ENCODE measurements around the gene RHOT2. TPM values are rescaled to one million over a fixed set of nuclear protein-coding genes. Genes with fewer than 3 reads are reported as not detected.

RHOT2 gene
- total and polyA plus RNA-seq, 9 of the 15 experiments (the other 6 are each of a cell fraction or from before 2014, with no cell fraction given) = 5.0 to 373 (median 112) TPM

DNA sequence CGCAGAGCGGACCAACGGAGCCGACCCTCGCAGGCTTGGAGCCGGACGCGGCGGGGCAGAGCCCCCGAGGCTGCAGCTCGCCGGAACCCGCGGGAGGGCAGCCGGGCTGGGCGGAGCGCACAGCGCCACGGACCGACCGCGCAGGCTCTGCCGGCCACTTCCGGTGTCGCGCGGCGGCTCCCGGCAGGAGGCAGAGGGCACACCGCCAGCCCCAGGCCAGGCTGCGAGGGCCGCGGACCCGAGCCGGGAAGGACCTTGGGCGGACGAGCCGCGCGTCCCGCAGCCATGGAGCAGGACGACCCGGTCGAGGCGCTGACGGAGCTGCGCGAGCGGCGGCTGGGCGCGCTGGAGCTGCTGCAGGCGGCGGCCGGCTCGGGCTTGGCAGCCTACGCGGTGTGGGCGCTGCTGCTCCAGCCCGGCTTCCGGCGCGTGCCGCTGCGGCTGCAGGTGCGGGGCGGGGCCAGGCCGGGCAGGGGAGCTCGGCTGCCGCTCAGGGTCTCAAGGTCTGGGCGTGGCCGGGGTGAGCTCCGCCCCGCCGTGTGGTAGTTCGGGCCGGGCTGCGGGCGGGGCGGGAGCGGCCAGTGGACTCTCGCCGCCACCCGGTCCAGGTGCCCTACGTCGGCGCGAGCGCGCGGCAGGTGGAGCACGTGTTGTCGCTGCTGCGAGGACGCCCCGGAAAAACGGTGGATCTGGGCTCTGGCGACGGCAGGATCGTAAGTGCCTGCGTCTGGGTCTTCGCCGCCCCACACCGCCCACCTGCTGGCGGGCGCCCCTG is 53.2 kb downstream of the RHOT2 start, which contains the start of gene ANTKMT (continued):
- TF ChIP-seq NR2C2 (CRISPR knock-in tag; IDR thresholded peaks at IDR 0.05) (peak; percentile 80; the same call in 1 of the 2 replicates), NR2C2 (tag; IDR thresholded peaks at IDR 0.05) (peak; percentile 89), TEAD1 (CRISPR knock-in tag; IDR thresholded peaks at IDR 0.05) (peak in 1 of 2 experiments; percentile 11; a peak in 1 of 4 replicates), ZNF274 (IDR thresholded peaks at IDR 0.05; ENCODE audit: borderline replicate concordance, low read depth, low read length) (no peak), ZNF354B (CRISPR knock-in tag; IDR thresholded peaks at IDR 0.05) (no peak), FOSL1 (tag; conservative IDR thresholded peaks at IDR 0.05) (peak; percentile 38; the same call in 1 of the 2 replicates), SMARCB1 (IDR thresholded peaks at IDR 0.05; ENCODE audit: insufficient read length, low read depth) (no peak), SMARCA5 (IDR thresholded peaks at IDR 0.05) (no peak), HDAC8 (tag; IDR thresholded peaks at IDR 0.05) (0 out of 2 replicates have a peak, but pooled peaks have one; percentile 42), ARNT (IDR thresholded peaks at IDR 0.05) (no peak), C11orf30 (IDR thresholded peaks at IDR 0.05; ENCODE audit: low read depth) (peak; percentile 89; the same call in 1 of the 2 replicates), ATF1 (CRISPR knock-in tag; IDR thresholded peaks at IDR 0.05) (no peak), ATF1 (tag; IDR thresholded peaks at IDR 0.05) (peak; percentile 76), GTF2F1 (IDR thresholded peaks at IDR 0.05; ENCODE audit: low read depth, low read length) (no peak; the same call in 1 of the 2 replicates), IFI16 (CRISPR knock-in tag; IDR thresholded peaks at IDR 0.05) (no peak), ZKSCAN1 (IDR thresholded peaks at IDR 0.05; ENCODE audit: low read depth, low read length) (no peak; the same call in 1 of the 2 replicates), ZSCAN32 (CRISPR knock-in tag; IDR thresholded peaks at IDR 0.05) (no peak), BRF1 (IDR thresholded peaks at IDR 0.05; ENCODE audit: borderline replicate concordance, extremely low read depth, insufficient read length) (no peak), ZNF445 (CRISPR knock-in tag; IDR thresholded peaks at IDR 0.05; ENCODE audit: low read depth) (no peak), TEAD2 (tag; IDR thresholded peaks at IDR 0.05) (no peak), MCM2 (IDR thresholded peaks at IDR 0.05; ENCODE audit: low read depth) (no peak), ZKSCAN3 (CRISPR knock-in tag; IDR thresholded peaks at IDR 0.05) (no peak)
- TF ChIP-seq, protein P1, sequence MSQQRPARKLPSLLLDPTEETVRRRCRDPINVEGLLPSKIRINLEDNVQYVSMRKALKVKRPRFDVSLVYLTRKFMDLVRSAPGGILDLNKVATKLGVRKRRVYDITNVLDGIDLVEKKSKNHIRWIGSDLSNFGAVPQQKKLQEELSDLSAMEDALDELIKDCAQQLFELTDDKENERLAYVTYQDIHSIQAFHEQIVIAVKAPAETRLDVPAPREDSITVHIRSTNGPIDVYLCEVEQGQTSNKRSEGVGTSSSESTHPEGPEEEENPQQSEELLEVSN (IDR thresholded peaks at IDR 0.05; ENCODE audit: borderline replicate concordance in 1 of 2, extremely low read depth in 1 of 2, insufficient read depth in 1 of 2, insufficient read length in 1 of 2, low read depth in 1 of 2, low read length in 1 of 2, poor library complexity in 1 of 2, severe bottlenecking in 1 of 2) = peak; percentile 98 to 99
- TF ChIP-seq, protein P2, sequence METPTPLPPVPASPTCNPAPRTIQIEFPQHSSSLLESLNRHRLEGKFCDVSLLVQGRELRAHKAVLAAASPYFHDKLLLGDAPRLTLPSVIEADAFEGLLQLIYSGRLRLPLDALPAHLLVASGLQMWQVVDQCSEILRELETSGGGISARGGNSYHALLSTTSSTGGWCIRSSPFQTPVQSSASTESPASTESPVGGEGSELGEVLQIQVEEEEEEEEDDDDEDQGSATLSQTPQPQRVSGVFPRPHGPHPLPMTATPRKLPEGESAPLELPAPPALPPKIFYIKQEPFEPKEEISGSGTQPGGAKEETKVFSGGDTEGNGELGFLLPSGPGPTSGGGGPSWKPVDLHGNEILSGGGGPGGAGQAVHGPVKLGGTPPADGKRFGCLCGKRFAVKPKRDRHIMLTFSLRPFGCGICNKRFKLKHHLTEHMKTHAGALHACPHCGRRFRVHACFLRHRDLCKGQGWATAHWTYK (CRISPR knock-in tag; IDR thresholded peaks at IDR 0.05) = peak; percentile 77
- TF ChIP-seq, protein P3, sequence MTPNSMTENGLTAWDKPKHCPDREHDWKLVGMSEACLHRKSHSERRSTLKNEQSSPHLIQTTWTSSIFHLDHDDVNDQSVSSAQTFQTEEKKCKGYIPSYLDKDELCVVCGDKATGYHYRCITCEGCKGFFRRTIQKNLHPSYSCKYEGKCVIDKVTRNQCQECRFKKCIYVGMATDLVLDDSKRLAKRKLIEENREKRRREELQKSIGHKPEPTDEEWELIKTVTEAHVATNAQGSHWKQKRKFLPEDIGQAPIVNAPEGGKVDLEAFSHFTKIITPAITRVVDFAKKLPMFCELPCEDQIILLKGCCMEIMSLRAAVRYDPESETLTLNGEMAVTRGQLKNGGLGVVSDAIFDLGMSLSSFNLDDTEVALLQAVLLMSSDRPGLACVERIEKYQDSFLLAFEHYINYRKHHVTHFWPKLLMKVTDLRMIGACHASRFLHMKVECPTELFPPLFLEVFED (CRISPR knock-in tag; conservative IDR thresholded peaks at IDR 0.05) = no peak
- TF ChIP-seq, protein P4, sequence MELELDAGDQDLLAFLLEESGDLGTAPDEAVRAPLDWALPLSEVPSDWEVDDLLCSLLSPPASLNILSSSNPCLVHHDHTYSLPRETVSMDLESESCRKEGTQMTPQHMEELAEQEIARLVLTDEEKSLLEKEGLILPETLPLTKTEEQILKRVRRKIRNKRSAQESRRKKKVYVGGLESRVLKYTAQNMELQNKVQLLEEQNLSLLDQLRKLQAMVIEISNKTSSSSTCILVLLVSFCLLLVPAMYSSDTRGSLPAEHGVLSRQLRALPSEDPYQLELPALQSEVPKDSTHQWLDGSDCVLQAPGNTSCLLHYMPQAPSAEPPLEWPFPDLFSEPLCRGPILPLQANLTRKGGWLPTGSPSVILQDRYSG (tag; conservative IDR thresholded peaks at IDR 0.05; ENCODE audit: low read depth) = no peak

All from K562 (cell line).